NCI-H1694 (cell line): ENCODE results near the gene BMPR1B.
"Not testable (repeated sequence)": the region's sequence is repeated elsewhere in the genome, so short reads cannot be mapped to it uniquely, and the experiment has no call there.

Experiments
- DNase-seq: peaks from one replicate; lab custom pipeline; 2025; lab: John Stamatoyannopoulos, UW

BMPR1B gene

GRCh38 chr4:94833394-94833793 lies 75.6 kb downstream of the BMPR1B start:
- no peak for DNase-seq

DNA sequence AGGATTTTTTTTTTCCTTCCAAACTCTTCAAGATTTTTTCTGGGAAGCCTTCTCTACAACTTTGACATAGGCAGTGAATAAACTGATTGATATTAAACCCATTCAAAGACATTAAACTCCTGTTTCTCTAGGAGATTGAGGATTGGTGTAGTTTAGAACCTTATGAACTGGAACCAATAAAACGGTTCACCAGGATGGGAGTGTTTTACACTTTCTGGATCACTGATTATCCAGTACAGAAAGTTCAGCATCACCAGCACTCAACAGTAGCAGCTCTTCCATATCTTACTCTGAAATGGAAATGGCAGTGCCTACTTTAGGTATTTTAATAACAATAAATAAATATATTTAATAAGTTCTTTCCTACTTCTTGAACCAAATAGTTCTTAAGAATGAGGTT lies 76.7 kb downstream of the BMPR1B start:
- DNase-seq = no peak

DNA sequence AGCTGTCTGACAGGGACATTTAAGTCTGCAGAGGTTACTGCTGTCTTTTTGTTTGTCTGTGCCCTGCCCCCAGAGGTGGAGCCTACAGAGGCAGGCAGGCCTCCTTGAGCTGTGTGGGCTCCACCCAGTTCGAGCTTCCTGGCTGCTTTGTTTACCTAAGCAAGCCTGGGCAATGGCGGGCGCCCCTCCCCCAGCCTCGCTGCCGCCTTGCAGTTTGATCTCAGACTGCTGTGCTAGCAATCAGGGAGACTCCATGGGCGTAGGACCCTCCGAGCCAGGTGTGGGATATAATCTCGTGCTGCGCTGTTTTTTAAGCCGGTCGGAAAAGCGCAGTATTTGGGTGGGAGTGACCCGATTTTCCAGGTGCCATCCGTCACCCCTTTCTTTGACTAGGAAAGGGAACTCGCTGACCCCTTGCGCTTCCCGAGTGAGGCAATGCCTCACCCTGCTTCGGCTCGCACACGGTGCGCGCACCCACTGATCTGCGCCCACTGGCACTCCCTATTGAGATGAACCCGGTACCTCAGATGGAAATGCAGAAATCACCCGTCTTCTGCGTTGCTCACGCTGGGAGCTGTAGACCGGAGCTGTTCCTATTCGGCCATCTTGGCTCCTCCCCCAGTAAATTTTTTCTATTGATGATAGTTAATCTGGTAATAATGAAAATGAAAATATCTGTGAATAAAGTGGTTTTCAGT lies 83.6 kb downstream of the BMPR1B start:
- not testable (repeated sequence) for DNase-seq

GRCh38 chr4:94841864-94842221 lies 84.1 kb downstream of the BMPR1B start:
- no peak for DNase-seq

- DNase-seq = no peak
Measured at GRCh38 chr4:94843216-94843615, 85.5 kb downstream of the BMPR1B start.

- DNase-seq = no peak
Measured at GRCh38 chr4:94848326-94848725, 90.6 kb downstream of the BMPR1B start.

DNA sequence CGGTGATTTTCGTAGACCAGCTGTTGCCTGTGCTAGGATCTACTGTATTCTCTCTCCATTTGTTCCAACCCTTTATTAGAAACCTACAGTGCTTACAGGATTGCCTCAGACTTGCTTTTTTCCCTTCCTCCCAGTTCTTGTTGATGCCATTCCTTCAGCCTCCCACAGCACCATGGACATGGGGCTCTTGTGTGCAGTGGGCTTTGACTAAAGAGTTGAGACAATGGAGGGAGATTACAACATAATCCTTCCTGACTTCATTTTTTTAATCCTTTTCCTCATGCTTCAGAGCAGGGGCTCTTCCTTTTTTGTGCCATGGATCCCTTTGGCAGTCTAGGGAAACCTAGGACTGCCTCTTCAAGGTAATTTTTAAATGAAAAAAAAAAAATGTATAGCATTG lies 92.1 kb downstream of the BMPR1B start:
- DNase-seq = no peak

GRCh38 chr4:94852616-94853015 lies 94.9 kb downstream of the BMPR1B start:
- no peak for DNase-seq

- no peak for DNase-seq
Measured at GRCh38 chr4:94856030-94856429, 98.3 kb downstream of the BMPR1B start.

GRCh38 chr4:94870146-94870545 lies 112.4 kb downstream of the BMPR1B start:
- DNase-seq = no peak

DNA sequence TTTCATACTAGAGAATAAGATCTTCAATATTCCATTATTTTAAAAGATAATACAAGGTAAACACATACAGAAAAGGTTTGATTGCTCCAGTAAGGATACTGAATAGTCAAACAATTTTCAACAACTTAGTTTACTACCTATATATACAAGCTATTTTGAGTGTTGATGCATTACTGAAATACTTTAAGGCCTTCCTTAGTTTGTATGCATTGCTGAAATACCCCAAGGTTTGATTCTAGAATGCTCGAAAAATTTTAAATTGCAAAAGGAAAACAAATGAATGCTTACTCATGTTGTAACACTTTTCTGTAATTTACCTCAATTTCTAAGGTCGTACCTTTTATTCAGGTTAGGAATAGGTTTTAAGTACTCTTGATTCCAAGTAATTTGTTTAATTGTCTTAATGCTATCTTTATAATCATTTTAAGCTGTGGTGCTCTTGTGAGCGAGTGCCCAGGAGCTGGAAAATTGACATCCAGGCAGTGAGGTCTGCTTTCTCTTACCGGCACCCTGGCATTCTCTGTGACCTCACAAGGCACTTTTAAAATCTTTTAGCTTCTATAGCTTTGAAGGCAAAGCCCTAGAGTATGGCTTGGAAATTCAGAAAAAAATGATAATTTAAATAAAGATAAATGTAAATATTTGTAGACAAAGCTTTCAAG lies 114.0 kb downstream of the BMPR1B start:
- no peak for DNase-seq

GRCh38 chr4:94877973-94878372 lies 120.2 kb downstream of the BMPR1B start:
- DNase-seq = no peak

GRCh38 chr4:94880956-94881355 lies 123.2 kb downstream of the BMPR1B start:
- DNase-seq = no peak

DNA sequence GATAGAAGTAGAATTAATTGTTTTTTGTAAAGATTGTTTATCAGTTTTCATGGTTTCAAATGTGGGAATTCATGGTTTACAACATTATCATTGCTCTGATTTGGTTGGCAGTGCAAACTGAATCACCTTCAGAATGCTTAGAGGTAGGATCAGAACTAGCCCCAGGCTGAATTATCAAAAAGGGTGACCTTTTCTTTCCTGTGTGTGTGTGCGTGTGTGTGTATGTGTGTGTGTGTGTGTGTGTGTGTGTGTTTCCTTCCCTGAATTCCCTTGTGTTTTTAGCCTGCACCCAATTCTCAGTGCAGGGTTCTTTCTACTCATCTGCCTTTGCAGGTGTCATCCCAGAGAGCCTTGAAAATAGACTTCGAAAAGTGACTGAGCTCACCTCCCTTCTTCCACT lies 125.0 kb downstream of the BMPR1B start:
- DNase-seq = no peak

DNA sequence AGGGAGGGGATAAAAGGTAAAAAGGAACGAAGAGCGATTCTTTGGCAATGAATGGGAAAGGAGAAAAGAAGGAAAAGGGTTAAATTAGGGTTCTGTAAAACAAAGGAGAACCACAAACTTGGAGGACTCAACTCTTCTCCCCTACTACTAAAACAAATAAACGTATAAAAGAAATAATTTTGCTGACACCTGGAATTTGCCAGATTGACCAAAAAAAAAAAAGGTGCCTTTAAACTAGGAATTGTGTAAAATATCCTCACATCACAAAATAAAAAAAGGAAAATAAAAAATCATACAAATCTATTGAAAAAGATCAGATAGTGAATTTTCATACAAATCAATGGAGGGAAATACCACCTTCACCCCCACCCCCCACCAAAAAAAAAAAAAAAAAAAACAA lies 129.3 kb downstream of the BMPR1B start:
- DNase-seq = no peak

GRCh38 chr4:94889523-94889922 lies 131.8 kb downstream of the BMPR1B start:
- DNase-seq = no peak

GRCh38 chr4:94889946-94890345 lies 132.2 kb downstream of the BMPR1B start:
- no peak for DNase-seq

DNA sequence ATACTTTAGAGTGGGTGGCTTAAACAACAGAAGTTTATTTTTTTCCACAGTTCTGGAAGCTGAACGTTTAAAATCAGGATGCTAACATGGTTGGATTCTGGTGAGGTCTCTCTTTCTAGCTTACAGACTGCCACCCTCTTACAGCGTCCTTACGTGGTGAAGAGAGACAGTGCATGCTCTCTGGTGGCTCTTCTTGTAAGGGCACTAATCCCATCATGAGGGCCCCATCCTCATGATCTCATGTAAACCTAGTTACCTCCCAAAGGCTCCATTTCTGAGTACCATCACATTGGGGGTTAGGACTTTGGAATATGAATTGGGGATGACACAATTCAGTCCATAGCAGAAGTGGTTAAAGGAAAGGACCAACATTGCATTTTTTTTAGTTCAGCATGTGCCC lies 132.8 kb downstream of the BMPR1B start:
- no peak for DNase-seq

DNA sequence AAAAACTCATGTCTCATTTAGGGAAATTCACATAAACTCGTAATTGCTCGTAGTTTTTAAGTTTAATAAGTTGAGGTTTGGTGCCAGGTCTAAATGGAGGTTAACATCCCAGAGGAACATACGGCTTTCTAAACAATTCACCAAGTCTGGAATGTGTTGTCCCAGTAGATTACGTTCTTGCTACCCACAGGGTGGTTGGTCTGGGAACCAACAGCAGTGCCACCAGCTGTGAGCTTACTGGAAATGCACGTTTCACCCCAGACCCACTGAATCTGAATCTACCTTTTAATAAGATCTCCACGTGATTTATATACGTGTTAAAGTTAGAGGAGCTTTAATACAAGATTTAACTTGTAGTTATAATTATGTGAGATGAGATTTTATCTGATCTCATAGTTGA lies 134.3 kb downstream of the BMPR1B start:
- no peak for DNase-seq

GRCh38 chr4:94895081-94895480 lies 137.3 kb downstream of the BMPR1B start:
- no peak for DNase-seq

DNA sequence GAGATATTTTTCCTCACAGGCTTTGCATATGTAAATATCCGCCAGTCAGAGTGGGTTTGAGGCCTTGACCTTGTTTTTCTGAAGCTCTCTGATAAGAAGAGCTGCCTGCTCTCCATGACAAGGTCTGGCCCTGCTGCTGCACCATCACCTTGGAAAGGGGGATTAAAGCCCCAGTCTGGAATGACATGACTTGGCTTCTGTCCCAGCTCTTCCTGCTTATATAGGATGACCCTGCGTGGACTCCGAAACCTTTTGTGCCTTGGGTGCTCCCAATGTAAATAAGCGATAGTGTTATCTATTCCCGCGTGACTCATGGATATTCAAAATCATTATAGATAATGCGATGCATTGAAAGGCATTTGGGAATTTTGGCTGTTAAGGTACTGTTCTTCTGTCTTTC lies 139.3 kb downstream of the BMPR1B start:
- no peak for DNase-seq

- no peak for DNase-seq
Measured at GRCh38 chr4:94905511-94905910, 147.8 kb downstream of the BMPR1B start.

GRCh38 chr4:94909645-94910044 lies 151.9 kb downstream of the BMPR1B start:
- DNase-seq = no peak

DNA sequence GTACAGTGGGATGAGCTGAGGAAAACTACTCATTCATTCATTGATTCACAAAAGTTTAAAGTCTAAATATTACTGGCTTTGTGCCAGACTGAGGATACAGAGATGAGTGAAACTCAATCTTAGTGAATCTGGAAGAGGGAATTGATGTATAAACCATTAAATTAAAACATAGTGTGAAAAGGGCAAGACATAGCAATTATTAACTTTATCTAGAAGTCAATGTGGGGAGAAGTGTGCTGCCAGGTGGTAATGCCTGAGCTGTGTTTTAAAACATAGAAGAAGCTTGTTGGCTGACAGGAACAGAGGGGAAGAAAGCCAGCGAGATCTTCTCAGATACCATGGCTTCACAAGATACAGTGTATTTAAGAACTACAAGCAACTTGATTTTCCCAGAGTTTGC lies 153.4 kb downstream of the BMPR1B start:
- DNase-seq = no peak
